ENCODE measurements around the gene PRSS2.
"Not testable (repeated sequence)": the region's sequence is repeated elsewhere in the genome, so short reads cannot be mapped to it uniquely, and the experiment has no call there.

The PRSS2 gene

GRCh38 chr7:142760071-142760642, 10.6 kb upstream of the PRSS2 start:
- FAIRE-seq: no peak

GRCh38 chr7:142761606-142762005, 9.2 kb upstream of the PRSS2 start:
- FAIRE-seq: not testable (repeated sequence)

GRCh38 chr7:142762104-142762503, 8.7 kb upstream of the PRSS2 start:
- FAIRE-seq: no peak

- FAIRE-seq: no peak
These were observed 3.3 kb upstream of the PRSS2 start for GRCh38 chr7:142767451-142767850.

- FAIRE-seq: no peak
These were observed 2.9 kb upstream of the PRSS2 start for GRCh38 chr7:142767861-142768260.

- not testable (repeated sequence) for FAIRE-seq
These were observed 1.9 kb upstream of the PRSS2 start for GRCh38 chr7:142768885-142769284.

GRCh38 chr7:142771353-142771723, 568 bp downstream of the PRSS2 start:
- no peak for FAIRE-seq

GRCh38 chr7:142772051-142772450, 1.3 kb downstream of the PRSS2 start:
- no peak for FAIRE-seq

GRCh38 chr7:142772673-142773072, 1.9 kb downstream of the PRSS2 start:
- FAIRE-seq: no peak

- FAIRE-seq: no peak
These were observed 2.5 kb downstream of the PRSS2 start for GRCh38 chr7:142773230-142773629.

- FAIRE-seq: no peak
These were observed 3.4 kb downstream of the PRSS2 start for GRCh38 chr7:142773937-142774744.

GRCh38 chr7:142774826-142775225, 4.1 kb downstream of the PRSS2 start:
- no peak for FAIRE-seq

GRCh38 chr7:142775351-142776115, 4.8 kb downstream of the PRSS2 start:
- not testable (repeated sequence) for FAIRE-seq

- no peak for FAIRE-seq
These were observed 5.6 kb downstream of the PRSS2 start for GRCh38 chr7:142776206-142776844.

GRCh38 chr7:142776845-142777225, 6.1 kb downstream of the PRSS2 start:
- FAIRE-seq: not testable (repeated sequence)

GRCh38 chr7:142777318-142777717, 6.5 kb downstream of the PRSS2 start:
- no peak for FAIRE-seq

GRCh38 chr7:142782922-142783900, 12.4 kb downstream of the PRSS2 start:
- FAIRE-seq: no peak

GRCh38 chr7:142784096-142784495, 13.3 kb downstream of the PRSS2 start:
- no peak for FAIRE-seq

- no peak for FAIRE-seq
These were observed 13.9 kb downstream of the PRSS2 start for GRCh38 chr7:142784716-142785115.

GRCh38 chr7:142785841-142786250, 15.1 kb downstream of the PRSS2 start:
- FAIRE-seq: no peak

GRCh38 chr7:142787034-142787768, 16.4 kb downstream of the PRSS2 start:
- no peak for FAIRE-seq

Measured in colon (tissue), 2 donors.